HG02981 (cell line): ENCODE measurements around the gene CNFN.
A peak's percentile ranks its signal among the peaks of the same experiment; 100 is the strongest.

Experiments
- ATAC-seq: cut with Tn5 transposase; IDR thresholded peaks from one replicate; pipeline ENCODE4 v1.9.1; 2021; ENCODE audit warnings: mild to moderate bottlenecking, moderate library complexity; ENCODE audit not compliant: unreplicated experiment

Gene CNFN

GRCh38 chr19:42389899-42390298 is at the start of gene CNFN:
Gene CNFN (minus strand): TSS chr19:42390297. CDS start chr19:42389037, 1,260 bp downstream.
- no peak for ATAC-seq

- ATAC-seq: no peak
Measured at GRCh38 chr19:42436006-42436405, 45.9 kb upstream of the CNFN start.

GRCh38 chr19:42435316-42435715 is 45.2 kb upstream of the CNFN start:
- ATAC-seq: no peak

GRCh38 chr19:42433503-42434260 is 43.6 kb upstream of the CNFN start:
- no peak for ATAC-seq

- no peak for ATAC-seq
Measured at GRCh38 chr19:42431486-42431885, 41.4 kb upstream of the CNFN start.

GRCh38 chr19:42428676-42429075 is 38.6 kb upstream of the CNFN start:
- no peak for ATAC-seq

- ATAC-seq: no peak
Measured at GRCh38 chr19:42427313-42427712, 37.2 kb upstream of the CNFN start, which contains the start of gene LIPE. Gene LIPE (minus strand): TSS chr19:42427388. CDS start chr19:42427149, 239 bp downstream.

GRCh38 chr19:42426643-42427042 is 36.5 kb upstream of the CNFN start:
- ATAC-seq: no peak

GRCh38 chr19:42424712-42425131 is 34.6 kb upstream of the CNFN start:
- ATAC-seq: no peak

GRCh38 chr19:42424345-42424707 is 34.2 kb upstream of the CNFN start:
- ATAC-seq: no peak

GRCh38 chr19:42423462-42424344 is 33.6 kb upstream of the CNFN start:
- peak; percentile 91 for ATAC-seq

GRCh38 chr19:42422901-42423461 is 32.9 kb upstream of the CNFN start:
- peak; percentile 29 for ATAC-seq

GRCh38 chr19:42422092-42422900 is 32.2 kb upstream of the CNFN start:
- no peak for ATAC-seq

- ATAC-seq: no peak
Measured at GRCh38 chr19:42421591-42422031, 31.5 kb upstream of the CNFN start.

- no peak for ATAC-seq
Measured at GRCh38 chr19:42421101-42421500, 31.0 kb upstream of the CNFN start.

GRCh38 chr19:42420055-42420544 is 30.0 kb upstream of the CNFN start:
- no peak for ATAC-seq

- ATAC-seq: no peak
Measured at GRCh38 chr19:42419309-42419708, 29.2 kb upstream of the CNFN start.

GRCh38 chr19:42412661-42413076 is 22.6 kb upstream of the CNFN start:
- no peak for ATAC-seq

GRCh38 chr19:42412227-42412626 is 22.1 kb upstream of the CNFN start:
- ATAC-seq: no peak

- ATAC-seq: no peak
Measured at GRCh38 chr19:42411581-42412178, 21.6 kb upstream of the CNFN start.
